DND-41 (cell line): ENCODE measurements around the gene LGR6.

Experiments used
- ATAC-seq: fragments of 200-7000 bp; cut with Tn5 transposase; 3 replicates; pipeline ENCODE4 v1.9.1; 2021; ENCODE audit warnings: low read depth; ENCODE audit not compliant: insufficient read depth
- DNase-seq: peaks from one replicate; pipeline ENCODE4 v3.0.0-alpha.2; 2020
- H2AFZ ChIP-seq: 2 replicates; pipeline ENCODE4 v1.6.0; 2012; ENCODE audit warnings: low read depth, low read length
- H3K27ac ChIP-seq: 2 replicates; pipeline ENCODE4 v1.5.1; 2012; ENCODE audit warnings: low read length, inconsistent platforms
- H3K27me3 ChIP-seq: fragments of 200-600 bp; sonication (generic); 2 replicates; pipeline ENCODE4 v1.6.0; 2012; ENCODE audit warnings: low read length, mild to moderate bottlenecking, inconsistent platforms; ENCODE audit not compliant: insufficient read depth, poor library complexity
- H3K36me3 ChIP-seq: 2 replicates; pipeline ENCODE4 v1.5.1; 2012; ENCODE audit warnings: low read length, inconsistent platforms; ENCODE audit not compliant: insufficient read depth
- H3K4me1 ChIP-seq: 2 replicates; pipeline ENCODE4 v1.5.1; 2012; ENCODE audit warnings: mild to moderate bottlenecking, low read length; ENCODE audit not compliant: insufficient read depth
- H3K4me2 ChIP-seq: 2 replicates; pipeline ENCODE4 v1.6.0; 2012; ENCODE audit warnings: mild to moderate bottlenecking, moderate library complexity, low read length, inconsistent platforms; ENCODE audit not compliant: insufficient read depth
- H3K4me3 ChIP-seq, 2 experiments: fragments of 200-600 bp in 1 of 2; shearing (Covaris generic) in 1 of 2; 2 replicates each; pipeline ENCODE4 v1.5.1; 2012 to 2016; ENCODE audit warnings: inconsistent platforms in 2 of 2, low read length in 2 of 2, mild to moderate bottlenecking in 2 of 2, low read depth in 1 of 2, moderate library complexity in 1 of 2
- H3K79me2 ChIP-seq: 2 replicates; pipeline ENCODE4 v1.6.0; 2012; ENCODE audit warnings: low read length, inconsistent platforms; ENCODE audit not compliant: insufficient read depth
- H3K9ac ChIP-seq: 2 replicates; pipeline ENCODE4 v1.6.0; 2012; ENCODE audit warnings: low read depth, mild to moderate bottlenecking, inconsistent platforms, low read length, moderate library complexity
- H3K9me3 ChIP-seq: 2 replicates; pipeline ENCODE4 v1.5.1; 2012; ENCODE audit warnings: low read length, moderate library complexity, mild to moderate bottlenecking, inconsistent platforms; ENCODE audit not compliant: insufficient read depth, severe bottlenecking
- H4K20me1 ChIP-seq: 2 replicates; pipeline ENCODE4 v1.6.0; 2012; ENCODE audit warnings: low read length; ENCODE audit not compliant: insufficient read depth
- CTCF ChIP-seq: IDR thresholded peaks from 2 replicates; pipeline ENCODE4 v1.5.1; 2012; ENCODE audit warnings: borderline replicate concordance, low read length, moderate library complexity, mild to moderate bottlenecking; ENCODE audit not compliant: poor library complexity, severe bottlenecking; ENCODE audit errors: extremely low read depth
- EZH2 ChIP-seq: IDR thresholded peaks from 3 replicates; pipeline ENCODE4 v1.6.1; 2012; ENCODE audit warnings: borderline replicate concordance, low read depth, mild to moderate bottlenecking, moderate library complexity, low read length, inconsistent platforms; ENCODE audit not compliant: severe bottlenecking

Gene LGR6

GRCh38 chr1:202221911-202222909 is 28.6 kb downstream of the LGR6 start:
- peaks cover 26% of the 10 kb centered on the region for H3K27me3 ChIP-seq
- no peaks in the 10 kb centered on the region for H3K36me3 ChIP-seq
- H3K4me2 ChIP-seq = no peak overlapping the region
- no peaks in the 10 kb centered on the region for H3K9me3 ChIP-seq
- no peaks in the 10 kb centered on the region for H3K79me2 ChIP-seq
- H3K9ac ChIP-seq = no peak overlapping the region
- 0 out of 2 replicates have a peak, but pooled peaks cover 6% of the 10 kb centered on the region for H3K4me1 ChIP-seq
- H2AFZ ChIP-seq = no peak overlapping the region
- DNase-seq = peak; percentile 48
- 0 out of 2 replicates have a peak, but pooled peaks cover 2% of the 10 kb centered on the region for H4K20me1 ChIP-seq
- peak; percentile 81 for ATAC-seq
- H3K27ac ChIP-seq = no peak overlapping the region
- no peak overlapping the region for H3K4me3 ChIP-seq
- TF ChIP-seq CTCF (no peak), EZH2 (no peak)

- H3K36me3 ChIP-seq = no peaks in the 10 kb centered on the region
- no peaks in the 10 kb centered on the region for H3K9me3 ChIP-seq
- no peak overlapping the region for H3K9ac ChIP-seq
- H4K20me1 ChIP-seq = 0 out of 2 replicates have a peak, but pooled peaks cover 2% of the 10 kb centered on the region
- TF ChIP-seq EZH2 (no peak), CTCF (no peak)
- peaks cover 26% of the 10 kb centered on the region for H3K27me3 ChIP-seq
- no peaks in the 10 kb centered on the region for H3K79me2 ChIP-seq
- H3K27ac ChIP-seq = no peak overlapping the region
- no peak for DNase-seq
- no peak overlapping the region for H2AFZ ChIP-seq
- H3K4me1 ChIP-seq = 0 out of 2 replicates have a peak, but pooled peaks cover 6% of the 10 kb centered on the region
- H3K4me2 ChIP-seq = no peak overlapping the region
- ATAC-seq = no peak
- no peak overlapping the region for H3K4me3 ChIP-seq
Observed at GRCh38 chr1:202223121-202223860, 29.7 kb downstream of the LGR6 start.

GRCh38 chr1:202224453-202224852 is 30.9 kb downstream of the LGR6 start:
- Histone ChIP-seq H3K27ac (no peak overlapping the region), H3K4me2 (no peak overlapping the region), H3K36me3 (no peaks in the 10 kb centered on the region), H3K4me3 (no peak overlapping the region), H3K79me2 (no peaks in the 10 kb centered on the region), H3K4me1 (0 out of 2 replicates have a peak, but pooled peaks cover 6% of the 10 kb centered on the region), H4K20me1 (no peaks in the 10 kb centered on the region), H3K27me3 (peaks cover 25% of the 10 kb centered on the region), H3K9ac (no peak overlapping the region), H3K9me3 (no peaks in the 10 kb centered on the region), H2AFZ (no peak overlapping the region)
- no peak for ATAC-seq
- no peak for DNase-seq
- TF ChIP-seq CTCF = no peak
- no peak for TF ChIP-seq EZH2
